HEK293 (cell line): ENCODE measurements around the gene NDUFAF5.

Experiments
- CTCF ChIA-PET: fragments of 350-600 bp; formaldehyde crosslinking; extraction: SDS; loops from one replicate; lab custom pipeline; 2021; ENCODE audit warnings: antibody characterized with exemption; lab: Yijun Ruan, JAX
- POLR2A ChIA-PET: fragments of 300-600 bp; formaldehyde crosslinking; extraction: SDS; loops from one replicate; lab custom pipeline; 2020; ENCODE audit warnings: antibody characterized with exemption, inconsistent platforms; lab: Yijun Ruan, JAX
- H3K27ac ChIP-seq: fragments of 200-500 bp; sonication (Bioruptor generic); 2 replicates; pipeline ENCODE4 v1.5.1; 2014; ENCODE audit warnings: low read depth, low read length, control low read depth, inconsistent platforms; ENCODE audit errors: extremely low read depth
- H3K36me3 ChIP-seq, 2 experiments: fragments of 200-500 bp in 1 of 2; sonication (Bioruptor generic) in 1 of 2; 1 replicate in 1 of 2; 2 replicates in 1 of 2; pipeline ENCODE4 v1.5.1; 2014 to 2017; ENCODE audit warnings: inconsistent platforms in 2 of 2, low read length in 2 of 2; ENCODE audit not compliant: control insufficient read depth in 2 of 2, insufficient read depth in 1 of 2
- H3K4me1 ChIP-seq: fragments of 200-500 bp; sonication (Bioruptor generic); 2 replicates; pipeline ENCODE4 v1.5.1; 2014; ENCODE audit warnings: mild to moderate bottlenecking, low read length, inconsistent platforms; ENCODE audit not compliant: control insufficient read depth, insufficient read depth
- H3K4me3 ChIP-seq: 2 replicates; pipeline ENCODE4 v1.5.1; 2011; ENCODE audit warnings: low read depth, mild to moderate bottlenecking, control low read depth, low read length, moderate library complexity
- H3K9me3 ChIP-seq: fragments of 200-500 bp; sonication (Bioruptor generic); 2 replicates; pipeline ENCODE4 v1.5.1; 2014; ENCODE audit warnings: low read depth, low read length, inconsistent platforms; ENCODE audit not compliant: control insufficient read depth, insufficient read depth
- GLI2 ChIP-seq: fragments of 450-650 bp; formaldehyde crosslinking; IDR thresholded peaks from 2 replicates; pipeline ENCODE4; 2017; ENCODE audit warnings: missing biosample characterization, missing genetic modification characterization, low read depth, borderline replicate concordance
- GLIS2 ChIP-seq: fragments of 450-650 bp; formaldehyde crosslinking; IDR thresholded peaks from 2 replicates; pipeline ENCODE4 v1.5.1; 2016; ENCODE audit warnings: missing biosample characterization, missing genetic modification characterization
- KLF1 ChIP-seq: fragments of 450-650 bp; formaldehyde crosslinking; IDR thresholded peaks from 2 replicates; pipeline ENCODE4 v1.5.1; 2016; ENCODE audit warnings: missing biosample characterization, missing genetic modification characterization
- KLF16 ChIP-seq: fragments of 450-650 bp; formaldehyde crosslinking; IDR thresholded peaks from 2 replicates; pipeline ENCODE4 v1.5.1; 2017; ENCODE audit warnings: missing biosample characterization, missing genetic modification characterization
- KLF17 ChIP-seq: fragments of 450-650 bp; formaldehyde crosslinking; IDR thresholded peaks from 2 replicates; pipeline ENCODE4 v1.5.1; 2016; ENCODE audit warnings: missing biosample characterization, missing genetic modification characterization
- PRDM1 ChIP-seq: fragments of 450-650 bp; formaldehyde crosslinking; IDR thresholded peaks from 2 replicates; pipeline ENCODE4; 2016; ENCODE audit warnings: missing biosample characterization, missing genetic modification characterization
- REPIN1 ChIP-seq: fragments of 450-650 bp; formaldehyde crosslinking; IDR thresholded peaks from 2 replicates; pipeline ENCODE4 v1.5.1; 2017; ENCODE audit warnings: missing biosample characterization, missing genetic modification characterization, low read depth
- SCRT2 ChIP-seq: fragments of 450-650 bp; formaldehyde crosslinking; IDR thresholded peaks from 2 replicates; pipeline ENCODE4 v1.5.1; 2016; ENCODE audit warnings: missing biosample characterization, missing genetic modification characterization
- TCF7L2 ChIP-seq: IDR thresholded peaks from 2 replicates; pipeline ENCODE4 v1.6.1; 2011; ENCODE audit warnings: low read depth, mild to moderate bottlenecking, inconsistent platforms, low read length, moderate library complexity, borderline replicate concordance
- ZBTB48 ChIP-seq: fragments of 450-650 bp; formaldehyde crosslinking; IDR thresholded peaks from 2 replicates; pipeline ENCODE4 v1.5.1; 2016; ENCODE audit warnings: missing biosample characterization, missing genetic modification characterization
- ZNF121 ChIP-seq: fragments of 450-650 bp; formaldehyde crosslinking; IDR thresholded peaks from 2 replicates; pipeline ENCODE4 v1.5.1; 2016; ENCODE audit warnings: missing biosample characterization, missing genetic modification characterization
- ZNF155 ChIP-seq: fragments of 450-650 bp; formaldehyde crosslinking; IDR thresholded peaks from 2 replicates; pipeline ENCODE4 v1.5.1; 2016; ENCODE audit warnings: missing biosample characterization, missing genetic modification characterization
- ZNF169 ChIP-seq: fragments of 450-650 bp; formaldehyde crosslinking; IDR thresholded peaks from 2 replicates; pipeline ENCODE4 v1.5.1; 2016; ENCODE audit warnings: missing biosample characterization, missing genetic modification characterization
- ZNF174 ChIP-seq: fragments of 450-650 bp; formaldehyde crosslinking; IDR thresholded peaks from 2 replicates; pipeline ENCODE4 v1.5.0; 2017; ENCODE audit warnings: missing biosample characterization, mild to moderate bottlenecking, missing genetic modification characterization
- ZNF350 ChIP-seq: fragments of 450-650 bp; formaldehyde crosslinking; IDR thresholded peaks from 2 replicates; pipeline ENCODE4 v1.5.0; 2017; ENCODE audit warnings: missing biosample characterization, mild to moderate bottlenecking, missing genetic modification characterization
- ZNF391 ChIP-seq: fragments of 450-650 bp; formaldehyde crosslinking; IDR thresholded peaks from 2 replicates; pipeline ENCODE4 v1.5.1; 2016; ENCODE audit warnings: low read depth, missing biosample characterization, missing genetic modification characterization, borderline replicate concordance
- ZNF404 ChIP-seq: fragments of 450-650 bp; formaldehyde crosslinking; IDR thresholded peaks from 2 replicates; pipeline ENCODE4 v1.5.1; 2017; ENCODE audit warnings: missing biosample characterization, missing genetic modification characterization
- ZNF423 ChIP-seq: fragments of 450-650 bp; formaldehyde crosslinking; IDR thresholded peaks from 2 replicates; pipeline ENCODE4 v1.5.1; 2016; ENCODE audit warnings: missing biosample characterization, missing genetic modification characterization
- ZNF473 ChIP-seq: fragments of 450-650 bp; formaldehyde crosslinking; IDR thresholded peaks from 2 replicates; pipeline ENCODE4 v1.5.1; 2017; ENCODE audit warnings: missing biosample characterization, missing genetic modification characterization
- ZNF670 ChIP-seq: fragments of 450-650 bp; formaldehyde crosslinking; IDR thresholded peaks from 2 replicates; pipeline ENCODE4 v1.5.1; 2016; ENCODE audit warnings: missing biosample characterization, missing genetic modification characterization, low read depth
- ZNF768 ChIP-seq: fragments of 450-650 bp; formaldehyde crosslinking; IDR thresholded peaks from 2 replicates; pipeline ENCODE4 v1.5.1; 2018; ENCODE audit warnings: missing biosample characterization, mild to moderate bottlenecking, missing genetic modification characterization
- TF ChIP-seq, protein P1 (sequence below): fragments of 450-650 bp; formaldehyde crosslinking; IDR thresholded peaks from 2 replicates; pipeline ENCODE4 v1.5.1; 2016; ENCODE audit warnings: missing biosample characterization, missing genetic modification characterization
- TF ChIP-seq, protein P2 (sequence below): fragments of 450-650 bp; formaldehyde crosslinking; IDR thresholded peaks from 2 replicates; pipeline ENCODE4 v1.5.1; 2017; ENCODE audit warnings: missing biosample characterization, missing genetic modification characterization
- TF ChIP-seq, protein P3 (sequence below): fragments of 450-650 bp; formaldehyde crosslinking; IDR thresholded peaks from 2 replicates; pipeline ENCODE4 v1.5.1; 2016; ENCODE audit warnings: missing biosample characterization, missing genetic modification characterization
- TF ChIP-seq, protein P4 (sequence below): fragments of 450-650 bp; formaldehyde crosslinking; IDR thresholded peaks from 2 replicates; pipeline ENCODE4 v1.5.1; 2016; ENCODE audit warnings: missing biosample characterization, missing genetic modification characterization

Gene NDUFAF5

DNA sequence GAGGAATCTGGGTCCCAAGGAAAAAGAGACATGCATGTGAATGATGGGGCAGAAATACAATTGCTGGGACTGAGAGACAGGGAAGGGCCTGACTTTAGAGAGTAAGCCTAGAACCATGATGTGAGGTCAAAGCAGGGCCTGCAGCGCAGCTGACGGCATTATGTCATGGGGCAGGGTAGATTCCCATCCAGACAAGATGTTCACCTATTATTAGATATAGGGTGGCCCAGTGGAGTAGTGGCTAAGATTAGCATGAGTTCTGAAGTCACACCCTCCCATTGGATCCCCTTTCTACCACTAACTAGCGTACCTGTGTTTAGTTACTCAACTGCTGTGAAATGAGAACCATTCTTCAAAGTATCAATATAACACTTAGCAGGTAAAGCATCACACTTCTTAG lies 39.6 kb downstream of the NDUFAF5 start:
- H3K36me3 ChIP-seq: peaks cover 0 to 7% of the 10 kb centered on the region in 2 experiments; a peak in 2 of 3 replicates
- H3K27ac ChIP-seq: no peak overlapping the region
- H3K4me3 ChIP-seq: no peak overlapping the region
- H3K4me1 ChIP-seq: no peaks in the 10 kb centered on the region
- CTCF ChIA-PET: interaction anchor here (1.8 kb wide), 1 partner anchor 230 kb away, joined by 6 read pairs; no protein-coding TSS in a partner anchor
- no peaks in the 10 kb centered on the region for H3K9me3 ChIP-seq
- TF ChIP-seq ZNF391 (tag by site-specific recombination) (no peak), ZNF155 (tag by site-specific recombination) (no peak), KLF17 (tag by site-specific recombination) (no peak), PRDM1 (tag by site-specific recombination) (no peak), GLI2 (tag by site-specific recombination) (no peak), ZNF121 (tag by site-specific recombination) (no peak), ZNF473 (no peak), KLF1 (tag by site-specific recombination) (no peak), ZNF670 (tag by site-specific recombination) (no peak), ZNF404 (no peak), ZBTB48 (no peak), ZNF350 (no peak), ZNF174 (tag by site-specific recombination) (no peak), ZNF768 (tag by site-specific recombination) (no peak)
- TF ChIP-seq, protein P1, sequence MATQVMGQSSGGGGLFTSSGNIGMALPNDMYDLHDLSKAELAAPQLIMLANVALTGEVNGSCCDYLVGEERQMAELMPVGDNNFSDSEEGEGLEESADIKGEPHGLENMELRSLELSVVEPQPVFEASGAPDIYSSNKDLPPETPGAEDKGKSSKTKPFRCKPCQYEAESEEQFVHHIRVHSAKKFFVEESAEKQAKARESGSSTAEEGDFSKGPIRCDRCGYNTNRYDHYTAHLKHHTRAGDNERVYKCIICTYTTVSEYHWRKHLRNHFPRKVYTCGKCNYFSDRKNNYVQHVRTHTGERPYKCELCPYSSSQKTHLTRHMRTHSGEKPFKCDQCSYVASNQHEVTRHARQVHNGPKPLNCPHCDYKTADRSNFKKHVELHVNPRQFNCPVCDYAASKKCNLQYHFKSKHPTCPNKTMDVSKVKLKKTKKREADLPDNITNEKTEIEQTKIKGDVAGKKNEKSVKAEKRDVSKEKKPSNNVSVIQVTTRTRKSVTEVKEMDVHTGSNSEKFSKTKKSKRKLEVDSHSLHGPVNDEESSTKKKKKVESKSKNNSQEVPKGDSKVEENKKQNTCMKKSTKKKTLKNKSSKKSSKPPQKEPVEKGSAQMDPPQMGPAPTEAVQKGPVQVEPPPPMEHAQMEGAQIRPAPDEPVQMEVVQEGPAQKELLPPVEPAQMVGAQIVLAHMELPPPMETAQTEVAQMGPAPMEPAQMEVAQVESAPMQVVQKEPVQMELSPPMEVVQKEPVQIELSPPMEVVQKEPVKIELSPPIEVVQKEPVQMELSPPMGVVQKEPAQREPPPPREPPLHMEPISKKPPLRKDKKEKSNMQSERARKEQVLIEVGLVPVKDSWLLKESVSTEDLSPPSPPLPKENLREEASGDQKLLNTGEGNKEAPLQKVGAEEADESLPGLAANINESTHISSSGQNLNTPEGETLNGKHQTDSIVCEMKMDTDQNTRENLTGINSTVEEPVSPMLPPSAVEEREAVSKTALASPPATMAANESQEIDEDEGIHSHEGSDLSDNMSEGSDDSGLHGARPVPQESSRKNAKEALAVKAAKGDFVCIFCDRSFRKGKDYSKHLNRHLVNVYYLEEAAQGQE (tag by site-specific recombination): no peak
- POLR2A ChIA-PET: no interaction called here

- CTCF ChIA-PET: interaction anchor here (0.6 kb wide), 1 partner anchor 37 kb away, joined by 4 read pairs; no protein-coding TSS in a partner anchor
- peaks cover 0 to 7% of the 10 kb centered on the region in 2 experiments; a peak in 2 of 3 replicates for H3K36me3 ChIP-seq
- no peaks in the 10 kb centered on the region for H3K9me3 ChIP-seq
- POLR2A ChIA-PET: no interaction called here
- TF ChIP-seq, protein P2, sequence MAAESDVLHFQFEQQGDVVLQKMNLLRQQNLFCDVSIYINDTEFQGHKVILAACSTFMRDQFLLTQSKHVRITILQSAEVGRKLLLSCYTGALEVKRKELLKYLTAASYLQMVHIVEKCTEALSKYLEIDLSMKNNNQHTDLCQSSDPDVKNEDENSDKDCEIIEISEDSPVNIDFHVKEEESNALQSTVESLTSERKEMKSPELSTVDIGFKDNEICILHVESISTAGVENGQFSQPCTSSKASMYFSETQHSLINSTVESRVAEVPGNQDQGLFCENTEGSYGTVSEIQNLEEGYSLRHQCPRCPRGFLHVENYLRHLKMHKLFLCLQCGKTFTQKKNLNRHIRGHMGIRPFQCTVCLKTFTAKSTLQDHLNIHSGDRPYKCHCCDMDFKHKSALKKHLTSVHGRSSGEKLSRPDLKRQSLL (tag by site-specific recombination): no peak
- no peak for TF ChIP-seq PRDM1 (tag by site-specific recombination)
- TF ChIP-seq, protein P3, sequence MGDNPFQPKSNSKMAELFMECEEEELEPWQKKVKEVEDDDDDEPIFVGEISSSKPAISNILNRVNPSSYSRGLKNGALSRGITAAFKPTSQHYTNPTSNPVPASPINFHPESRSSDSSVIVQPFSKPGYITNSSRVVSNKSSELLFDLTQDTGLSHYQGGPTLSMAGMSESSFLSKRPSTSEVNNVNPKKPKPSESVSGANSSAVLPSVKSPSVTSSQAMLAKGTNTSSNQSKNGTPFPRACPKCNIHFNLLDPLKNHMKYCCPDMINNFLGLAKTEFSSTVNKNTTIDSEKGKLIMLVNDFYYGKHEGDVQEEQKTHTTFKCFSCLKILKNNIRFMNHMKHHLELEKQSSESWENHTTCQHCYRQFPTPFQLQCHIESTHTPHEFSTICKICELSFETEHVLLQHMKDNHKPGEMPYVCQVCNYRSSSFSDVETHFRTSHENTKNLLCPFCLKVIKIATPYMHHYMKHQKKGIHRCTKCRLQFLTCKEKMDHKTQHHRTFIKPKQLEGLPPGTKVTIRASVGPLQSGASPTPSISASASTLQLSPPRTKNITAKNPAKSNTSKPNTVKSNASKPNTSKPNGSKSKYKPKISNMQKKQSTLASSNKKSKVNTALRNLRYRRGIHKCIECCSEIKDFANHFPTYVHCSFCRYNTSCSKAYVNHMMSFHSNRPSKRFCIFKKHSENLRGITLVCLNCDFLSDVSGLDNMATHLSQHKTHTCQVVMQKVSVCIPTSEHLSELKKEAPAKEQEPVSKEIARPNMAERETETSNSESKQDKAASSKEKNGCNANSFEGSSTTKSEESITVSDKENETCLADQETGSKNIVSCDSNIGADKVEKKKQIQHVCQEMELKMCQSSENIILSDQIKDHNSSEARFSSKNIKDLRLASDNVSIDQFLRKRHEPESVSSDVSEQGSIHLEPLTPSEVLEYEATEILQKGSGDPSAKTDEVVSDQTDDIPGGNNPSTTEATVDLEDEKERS (tag by site-specific recombination): no peak
- TF ChIP-seq GLI2 (tag by site-specific recombination): no peak
- no peak for TF ChIP-seq SCRT2
- no peak for TF ChIP-seq GLIS2 (tag by site-specific recombination)
- no peak for TF ChIP-seq REPIN1 (tag by site-specific recombination)
- no peak for TF ChIP-seq ZNF169 (tag by site-specific recombination)
- TF ChIP-seq TCF7L2: no peak
- TF ChIP-seq KLF16 (tag by site-specific recombination): no peak
- TF ChIP-seq ZNF423 (tag by site-specific recombination): no peak
- TF ChIP-seq, protein P4, sequence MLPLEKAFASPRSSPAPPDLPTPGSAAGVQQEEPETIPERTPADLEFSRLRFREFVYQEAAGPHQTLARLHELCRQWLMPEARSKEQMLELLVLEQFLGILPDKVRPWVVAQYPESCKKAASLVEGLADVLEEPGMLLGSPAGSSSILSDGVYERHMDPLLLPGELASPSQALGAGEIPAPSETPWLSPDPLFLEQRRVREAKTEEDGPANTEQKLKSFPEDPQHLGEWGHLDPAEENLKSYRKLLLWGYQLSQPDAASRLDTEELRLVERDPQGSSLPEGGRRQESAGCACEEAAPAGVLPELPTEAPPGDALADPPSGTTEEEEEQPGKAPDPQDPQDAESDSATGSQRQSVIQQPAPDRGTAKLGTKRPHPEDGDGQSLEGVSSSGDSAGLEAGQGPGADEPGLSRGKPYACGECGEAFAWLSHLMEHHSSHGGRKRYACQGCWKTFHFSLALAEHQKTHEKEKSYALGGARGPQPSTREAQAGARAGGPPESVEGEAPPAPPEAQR: no peak
- H3K27ac ChIP-seq: no peak overlapping the region
- H3K4me3 ChIP-seq: no peak overlapping the region
- H3K4me1 ChIP-seq: no peaks in the 10 kb centered on the region
Observed at GRCh38 chr20:13825465-13825864, 40.6 kb downstream of the NDUFAF5 start.
